GM21737 (cell line): Measurements from ENCODE around the gene ACYP1.
"Not testable (repeated sequence)": the region's sequence is repeated elsewhere in the genome, so short reads cannot be mapped to it uniquely, and the experiment has no call there.

Experiments
- ATAC-seq: cut with Tn5 transposase; IDR thresholded peaks from one replicate; pipeline ENCODE4 v1.9.1; 2021; ENCODE audit warnings: mild to moderate bottlenecking, moderate library complexity; ENCODE audit not compliant: unreplicated experiment

Gene ACYP1

DNA sequence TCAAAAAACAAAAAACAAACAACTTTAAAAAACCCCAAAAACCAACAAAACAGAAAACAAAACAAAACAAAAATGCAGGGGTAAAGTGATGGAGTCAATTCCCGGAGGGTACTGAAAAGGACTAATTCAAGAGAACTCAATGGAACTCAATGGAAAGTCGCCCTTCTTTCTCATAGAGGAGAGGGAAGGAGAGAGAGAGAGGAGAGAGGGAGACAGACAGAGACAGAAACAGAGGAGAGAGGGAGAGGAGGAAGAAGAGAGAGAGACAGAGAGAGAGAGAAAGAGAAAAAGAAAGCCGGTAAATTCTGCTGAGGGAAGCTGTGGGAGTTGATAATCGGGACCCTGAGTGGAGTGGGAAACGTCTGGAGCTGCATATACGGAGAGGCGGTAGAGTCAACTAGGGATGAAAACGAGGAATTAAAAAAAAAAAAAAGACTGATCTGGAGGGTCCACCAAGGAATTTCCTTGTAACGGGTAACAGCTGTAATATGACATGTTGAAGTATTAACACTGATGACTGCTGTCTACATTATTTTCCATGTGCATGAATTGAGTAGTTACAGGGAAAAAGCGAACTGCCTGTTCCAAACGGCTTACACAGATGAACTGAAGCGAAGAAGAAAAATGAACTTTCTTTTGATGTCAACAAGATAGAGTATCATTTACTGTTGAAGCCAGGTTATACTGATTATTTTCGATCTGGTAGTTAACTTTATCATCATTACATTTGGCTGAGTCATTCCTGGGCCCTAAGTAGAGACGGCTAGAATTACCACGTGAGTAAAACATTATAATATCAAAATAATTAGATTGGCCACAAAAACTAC is 4.7 kb upstream of the ACYP1 start:
- ATAC-seq = no peak

- not testable (repeated sequence) for ATAC-seq
Observed at GRCh38 chr14:75067765-75068164, 3.9 kb upstream of the ACYP1 start.

GRCh38 chr14:75067212-75067611 is 3.4 kb upstream of the ACYP1 start:
- ATAC-seq = no peak

DNA sequence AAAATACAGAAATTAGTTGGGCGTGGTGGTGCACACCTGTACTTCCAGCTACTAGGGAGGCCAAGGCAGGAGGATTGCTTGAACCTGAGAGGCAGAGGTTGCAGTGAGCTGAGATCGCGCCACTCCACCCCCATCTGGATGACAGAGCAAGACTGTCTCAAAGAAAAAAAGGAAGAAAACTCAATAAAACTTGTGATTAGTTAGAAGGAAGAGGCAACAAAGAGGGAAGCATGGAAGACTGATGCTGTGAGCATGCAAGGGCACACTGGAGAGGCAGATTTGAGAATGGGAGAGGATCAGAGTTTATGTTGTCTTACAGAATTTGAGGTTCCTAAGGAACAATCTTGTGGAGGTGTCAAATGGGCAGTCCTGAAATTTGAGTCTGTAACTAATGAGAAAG is 2.9 kb upstream of the ACYP1 start:
- ATAC-seq = no peak

- no peak for ATAC-seq
Observed at GRCh38 chr14:75064205-75064567, 362 bp upstream of the ACYP1 start.

- ATAC-seq = no peak
Observed at GRCh38 chr14:75063013-75063412, 811 bp downstream of the ACYP1 start.

DNA sequence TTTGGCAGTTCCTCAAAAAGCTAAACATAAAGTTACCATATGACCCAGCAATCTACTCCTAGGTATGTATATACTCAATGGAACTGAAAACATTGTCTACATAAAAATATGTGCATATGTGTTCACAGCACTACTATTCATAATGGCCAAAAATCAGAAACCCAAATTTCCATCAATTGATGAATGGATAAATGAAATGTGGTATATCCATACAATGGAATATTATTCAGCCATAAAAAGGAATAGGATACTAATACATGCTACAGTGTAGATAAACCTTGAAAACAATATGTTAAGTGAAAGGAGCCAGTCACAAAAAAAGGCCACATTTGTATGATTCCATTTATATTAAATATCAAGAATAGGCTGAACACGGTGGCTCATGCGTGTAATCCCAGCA is 3.4 kb downstream of the ACYP1 start:
- no peak for ATAC-seq

DNA sequence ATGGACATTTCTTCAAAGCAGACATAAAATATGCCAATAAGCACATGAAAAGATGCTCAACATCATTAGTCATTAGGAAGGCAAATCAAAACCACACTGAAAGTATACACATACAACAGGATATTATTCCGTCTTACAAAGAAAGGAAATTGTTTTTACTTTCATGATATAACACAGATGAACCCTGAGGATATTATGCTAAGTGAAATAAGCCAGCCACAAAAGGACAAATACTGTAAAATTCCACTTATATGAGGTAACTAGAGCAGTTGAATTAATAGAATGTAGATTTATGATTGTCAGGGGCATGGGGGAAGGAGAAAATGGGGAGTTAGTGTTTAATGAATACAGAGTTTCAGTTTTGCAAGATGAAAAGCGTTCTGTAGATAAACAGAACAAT is 4.2 kb downstream of the ACYP1 start:
- ATAC-seq = no peak

GRCh38 chr14:75054421-75054820 is 9.4 kb downstream of the ACYP1 start:
- no peak for ATAC-seq

DNA sequence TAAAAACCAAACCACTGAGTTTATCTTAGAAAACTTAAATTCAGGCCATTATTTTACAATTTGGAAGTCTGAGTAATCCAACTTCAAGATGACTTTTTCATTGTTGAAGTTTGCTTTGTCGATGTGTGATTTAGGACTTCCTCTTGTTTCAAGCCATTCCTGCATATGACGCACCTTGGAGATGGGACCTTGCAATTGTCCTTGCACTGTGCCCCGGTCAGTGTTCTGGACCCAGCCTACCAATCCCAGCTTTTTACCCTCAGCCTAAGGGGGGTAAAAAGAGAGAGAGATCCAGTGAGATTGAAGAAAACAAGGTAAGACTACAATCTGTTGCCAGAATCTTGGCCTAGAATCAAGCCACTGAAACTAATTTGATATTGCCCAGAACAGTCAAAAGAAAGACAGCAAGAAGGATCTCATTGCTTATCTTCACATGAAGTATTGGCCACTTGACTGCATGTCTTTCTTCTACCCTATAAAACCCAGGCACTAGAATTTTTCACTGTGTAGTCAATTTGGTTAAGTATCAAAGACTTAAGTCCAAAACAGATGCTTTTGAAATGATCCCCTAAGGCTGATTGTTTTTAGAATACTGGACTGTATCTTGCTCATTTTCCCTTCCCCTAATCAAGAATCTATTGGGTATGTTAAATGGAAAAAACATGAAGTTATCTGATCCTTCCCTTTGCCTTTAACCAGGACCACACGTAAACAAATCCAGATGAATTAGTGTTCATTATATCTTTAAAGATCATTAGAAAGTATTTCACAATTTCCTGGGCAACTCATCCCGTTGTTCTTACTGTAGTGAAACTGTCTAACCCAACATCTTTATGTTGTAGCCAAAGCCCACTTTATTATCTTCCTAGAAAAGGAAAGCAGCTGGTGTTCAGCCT is 10.2 kb downstream of the ACYP1 start:
- ATAC-seq = no peak

DNA sequence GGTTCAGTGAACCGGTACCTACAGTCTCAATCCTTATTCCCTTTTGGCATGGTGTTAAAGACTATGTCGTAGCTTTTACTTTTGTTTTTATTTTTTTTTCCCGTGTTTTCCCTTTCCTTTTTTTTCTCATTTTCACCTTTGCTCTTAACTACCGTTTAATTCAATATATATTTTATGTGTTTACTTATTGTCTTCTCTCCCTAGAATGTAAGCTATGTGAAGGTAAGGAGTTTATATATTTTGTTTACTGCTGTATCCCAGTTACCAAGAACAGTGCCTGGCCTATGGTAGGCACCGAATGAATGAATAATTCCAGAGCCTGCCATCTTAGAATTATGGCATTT is 12.3 kb downstream of the ACYP1 start:
- no peak for ATAC-seq

- ATAC-seq = peak; percentile 66
Observed at GRCh38 chr14:75050852-75051555, 12.8 kb downstream of the ACYP1 start, which contains the start of gene MLH3. Gene MLH3 (minus strand): TSS chr14:75051467. CDS start chr14:75049655, 1,812 bp downstream.

- ATAC-seq = no peak
Observed at GRCh38 chr14:75049731-75050201, 14.1 kb downstream of the ACYP1 start.

DNA sequence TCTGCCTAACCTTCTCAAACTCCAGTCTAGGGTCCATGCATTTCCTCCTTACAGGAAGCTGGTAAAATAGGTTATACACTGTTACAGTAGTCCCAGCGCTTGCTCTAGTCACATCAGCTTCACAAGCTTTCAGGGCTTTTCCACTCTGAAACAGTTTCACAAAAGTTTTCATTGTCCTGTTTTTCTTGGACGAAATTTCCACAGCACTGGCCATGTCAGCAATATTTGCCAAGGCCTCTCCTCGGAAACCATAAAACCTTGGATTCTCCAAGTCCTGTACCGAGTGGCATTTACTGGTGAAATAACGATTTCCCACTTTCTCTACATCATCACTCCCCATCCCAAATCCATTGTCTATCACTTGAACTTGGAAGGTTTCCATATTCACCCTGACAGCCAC is 14.7 kb downstream of the ACYP1 start:
- no peak for ATAC-seq

DNA sequence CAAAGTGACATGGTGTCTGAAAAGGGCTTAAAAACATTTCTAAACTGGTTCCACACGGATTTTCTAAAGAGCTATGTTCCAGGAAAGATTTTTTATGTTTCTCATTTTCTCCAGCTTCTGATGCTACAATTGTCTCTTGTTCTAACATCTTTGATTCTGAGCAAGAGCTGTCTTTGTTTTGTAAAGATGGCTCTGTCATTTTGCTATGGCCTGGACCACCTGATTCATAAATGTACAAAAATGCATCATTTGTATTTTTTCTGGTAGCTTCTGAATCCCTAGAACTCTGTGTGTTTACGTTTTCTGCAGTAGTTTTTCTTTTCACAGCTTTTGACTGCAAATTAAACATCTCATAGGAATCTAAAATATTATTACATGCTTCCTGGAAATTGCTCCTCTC is 15.7 kb downstream of the ACYP1 start:
- ATAC-seq = no peak

DNA sequence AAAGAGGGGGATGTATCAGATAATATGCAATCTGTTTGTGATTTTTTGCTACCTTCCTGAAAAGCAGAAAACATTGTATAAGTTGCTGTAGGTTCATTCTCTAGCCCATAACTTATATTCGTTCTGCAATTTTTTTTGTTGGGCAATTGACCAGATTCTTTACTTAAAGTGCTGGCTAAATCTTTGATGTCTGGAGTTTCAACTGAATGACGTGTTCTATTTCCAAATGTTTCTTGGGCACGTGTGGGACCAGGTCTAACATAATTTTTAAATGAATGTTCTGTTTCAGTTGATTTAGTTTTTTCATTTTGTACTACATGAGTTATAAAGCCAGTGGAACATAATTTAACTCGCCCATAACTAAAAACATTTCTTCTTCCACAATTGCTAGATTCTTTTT is 16.3 kb downstream of the ACYP1 start:
- no peak for ATAC-seq

GRCh38 chr14:75046899-75047298 is 16.9 kb downstream of the ACYP1 start:
- ATAC-seq = no peak

DNA sequence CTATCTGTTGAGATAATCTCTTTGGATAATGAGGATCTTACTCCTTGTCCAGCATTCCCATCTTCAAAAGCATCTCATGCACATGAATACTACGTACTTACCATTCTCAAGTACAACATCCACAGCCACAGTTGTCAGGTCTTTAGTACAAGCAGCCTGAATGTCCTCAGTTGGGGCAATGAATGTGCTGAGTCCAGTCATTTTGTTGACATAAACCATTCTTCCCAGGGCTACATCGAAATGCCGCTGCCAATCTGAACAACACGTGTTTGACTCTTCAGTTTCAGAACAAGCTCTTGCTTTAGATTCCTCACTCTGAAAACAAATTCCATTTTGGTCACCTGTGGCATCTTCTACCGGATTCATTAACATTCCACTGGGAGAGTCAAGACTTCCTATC is 17.5 kb downstream of the ACYP1 start:
- no peak for ATAC-seq

GRCh38 chr14:75044752-75045151 is 19.1 kb downstream of the ACYP1 start:
- ATAC-seq = no peak

DNA sequence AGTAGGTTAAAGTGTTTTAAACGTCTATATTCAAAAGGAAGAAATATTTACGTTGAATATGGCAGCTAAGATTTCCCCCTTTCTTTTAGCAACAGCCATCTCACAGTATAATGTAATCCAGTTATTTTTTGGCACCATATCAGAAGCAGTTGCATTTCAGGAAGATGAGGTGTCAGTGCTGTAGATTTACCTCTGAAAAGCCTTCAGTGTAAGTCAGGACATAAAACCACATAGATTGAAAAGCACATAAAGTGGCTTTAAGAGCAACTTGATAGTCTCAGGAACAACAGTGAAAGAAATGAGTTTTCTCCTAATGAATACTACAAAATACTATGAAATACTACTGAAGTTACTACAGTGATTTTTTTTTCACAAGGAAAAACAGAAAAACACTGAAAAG is 19.5 kb downstream of the ACYP1 start:
- ATAC-seq = no peak

- no peak for ATAC-seq
Observed at GRCh38 chr14:75042035-75042434, 21.8 kb downstream of the ACYP1 start.
